Measurements from ENCODE around the gene LOXHD1.

Gene LOXHD1

DNA sequence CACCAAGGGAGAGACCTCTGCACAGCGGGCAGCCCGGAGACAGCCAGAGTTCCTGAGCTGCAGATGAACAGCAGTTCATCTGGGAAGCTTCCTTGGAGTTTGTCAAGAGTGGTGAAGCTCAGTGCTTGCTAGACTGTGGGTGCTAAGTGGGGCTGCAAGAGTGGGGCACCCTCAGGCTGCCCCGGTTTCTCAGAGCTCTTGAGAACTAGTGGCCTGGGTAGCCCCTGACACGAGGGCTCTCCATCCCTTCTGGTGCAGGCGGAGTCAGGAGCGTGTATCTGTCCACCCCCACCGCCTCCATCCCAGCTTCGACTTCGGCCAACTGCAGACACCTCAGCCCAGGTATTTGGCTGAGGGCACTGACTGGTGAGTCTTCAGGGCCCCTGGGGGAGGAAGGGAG is 222.0 kb downstream of the LOXHD1 start:
- no peak for DNase-seq (ENCODE audit: low read depth)
- TF ChIP-seq, protein P1, sequence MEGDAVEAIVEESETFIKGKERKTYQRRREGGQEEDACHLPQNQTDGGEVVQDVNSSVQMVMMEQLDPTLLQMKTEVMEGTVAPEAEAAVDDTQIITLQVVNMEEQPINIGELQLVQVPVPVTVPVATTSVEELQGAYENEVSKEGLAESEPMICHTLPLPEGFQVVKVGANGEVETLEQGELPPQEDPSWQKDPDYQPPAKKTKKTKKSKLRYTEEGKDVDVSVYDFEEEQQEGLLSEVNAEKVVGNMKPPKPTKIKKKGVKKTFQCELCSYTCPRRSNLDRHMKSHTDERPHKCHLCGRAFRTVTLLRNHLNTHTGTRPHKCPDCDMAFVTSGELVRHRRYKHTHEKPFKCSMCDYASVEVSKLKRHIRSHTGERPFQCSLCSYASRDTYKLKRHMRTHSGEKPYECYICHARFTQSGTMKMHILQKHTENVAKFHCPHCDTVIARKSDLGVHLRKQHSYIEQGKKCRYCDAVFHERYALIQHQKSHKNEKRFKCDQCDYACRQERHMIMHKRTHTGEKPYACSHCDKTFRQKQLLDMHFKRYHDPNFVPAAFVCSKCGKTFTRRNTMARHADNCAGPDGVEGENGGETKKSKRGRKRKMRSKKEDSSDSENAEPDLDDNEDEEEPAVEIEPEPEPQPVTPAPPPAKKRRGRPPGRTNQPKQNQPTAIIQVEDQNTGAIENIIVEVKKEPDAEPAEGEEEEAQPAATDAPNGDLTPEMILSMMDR (conservative IDR thresholded peaks at IDR 0.05; ENCODE audit: control insufficient read depth, insufficient read depth, low read depth, low read length), result no peak
- H3K4me3 ChIP-seq (ENCODE audit: control insufficient read depth, low read depth, low read length), result no peak overlapping the region

GRCh38 chr18:46434629-46435028 is 222.4 kb downstream of the LOXHD1 start:
- H3K4me3 ChIP-seq (ENCODE audit: control insufficient read depth, low read depth, low read length), result no peak overlapping the region
- TF ChIP-seq, protein P1 (conservative IDR thresholded peaks at IDR 0.05; ENCODE audit: control insufficient read depth, insufficient read depth, low read depth, low read length), result no peak
- no peak for DNase-seq (ENCODE audit: low read depth)

DNA sequence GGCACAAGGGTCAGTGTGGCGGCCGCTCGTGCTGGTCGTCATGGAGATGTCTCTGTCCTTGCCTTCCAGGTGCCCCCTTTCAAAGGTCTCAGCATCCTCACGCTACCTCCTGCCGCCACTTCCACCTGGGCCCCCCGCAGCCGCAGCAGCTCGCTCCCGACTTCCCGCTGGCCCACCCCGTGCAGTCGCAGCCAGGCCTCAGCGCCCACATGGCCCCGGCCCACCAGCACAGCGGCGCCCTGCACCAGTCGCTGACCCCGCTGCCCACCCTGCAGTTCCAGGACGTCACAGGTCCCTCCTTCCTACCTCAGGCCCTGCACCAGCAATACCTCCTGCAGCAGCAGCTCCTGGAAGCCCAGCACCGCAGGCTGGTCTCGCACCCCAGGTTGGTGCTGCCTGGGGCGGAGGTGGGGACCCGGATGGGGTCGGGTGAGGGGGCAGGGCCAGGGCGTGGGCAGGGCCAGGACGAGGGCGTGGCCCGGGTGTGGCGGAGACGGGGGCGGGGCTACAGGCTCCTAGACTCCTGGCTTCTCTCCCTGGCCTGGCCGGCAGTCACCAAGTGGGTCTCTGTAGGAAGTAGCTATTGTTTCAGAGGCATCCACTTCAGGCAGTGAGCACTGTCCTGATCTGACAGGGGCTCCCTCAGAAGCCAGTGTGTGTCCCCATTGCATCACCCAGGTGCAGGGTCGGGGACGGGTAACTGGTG is 223.7 kb downstream of the LOXHD1 start:
- TF ChIP-seq, protein P1 (conservative IDR thresholded peaks at IDR 0.05; ENCODE audit: control insufficient read depth, insufficient read depth, low read depth, low read length), result no peak
- no peak for DNase-seq (ENCODE audit: low read depth)
- H3K4me3 ChIP-seq (ENCODE audit: control insufficient read depth, low read depth, low read length), result no peak overlapping the region

- H3K4me3 ChIP-seq (ENCODE audit: control insufficient read depth, low read depth, low read length), result no peak overlapping the region
- no peak for DNase-seq (ENCODE audit: low read depth)
- TF ChIP-seq, protein P1 (conservative IDR thresholded peaks at IDR 0.05; ENCODE audit: control insufficient read depth, insufficient read depth, low read depth, low read length), result no peak
These were observed 225.4 kb downstream of the LOXHD1 start for GRCh38 chr18:46431522-46432171.

- DNase-seq (ENCODE audit: low read depth), result no peak
- TF ChIP-seq, protein P1 (conservative IDR thresholded peaks at IDR 0.05; ENCODE audit: control insufficient read depth, insufficient read depth, low read depth, low read length), result no peak
These were observed 227.3 kb downstream of the LOXHD1 start for GRCh38 chr18:46429649-46430224.

DNA sequence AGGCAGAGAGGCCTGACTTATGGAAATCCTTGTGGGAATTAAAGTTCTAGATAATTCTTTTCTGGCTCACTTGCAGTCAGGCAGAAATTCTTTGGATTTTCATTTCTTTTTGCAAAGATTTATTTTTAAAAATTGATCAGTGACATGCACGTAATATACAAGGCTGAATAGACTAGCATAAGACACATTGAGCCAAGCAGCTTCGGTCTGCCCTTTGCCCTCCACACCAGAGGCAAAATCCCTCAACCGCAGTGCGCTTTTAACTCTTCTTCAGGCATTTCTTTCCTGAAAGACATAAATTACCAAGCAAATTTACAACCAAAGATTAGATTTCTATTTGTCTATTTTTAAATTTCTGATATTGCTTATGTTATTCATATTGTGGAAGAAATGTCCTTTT is 227.9 kb downstream of the LOXHD1 start:
- DNase-seq (ENCODE audit: low read depth), result no peak
- H3K4me3 ChIP-seq (ENCODE audit: control insufficient read depth, low read depth, low read length), result no peak overlapping the region
- TF ChIP-seq, protein P1 (conservative IDR thresholded peaks at IDR 0.05; ENCODE audit: control insufficient read depth, insufficient read depth, low read depth, low read length), result no peak

More at GRCh38 chr18:46429649-46430224, 227.3 kb downstream of the LOXHD1 start:
- H3K4me3 ChIP-seq (ENCODE audit: control insufficient read depth, low read depth, low read length), result no peak overlapping the region
